UCSD-AML1 (cell line): ENCODE data around the gene ALG6.

Experiments used
- DNase-seq: peaks from one replicate; lab custom pipeline; 2025; ENCODE audit not compliant: unreplicated experiment; lab: John Stamatoyannopoulos, UW

The ALG6 gene

DNA sequence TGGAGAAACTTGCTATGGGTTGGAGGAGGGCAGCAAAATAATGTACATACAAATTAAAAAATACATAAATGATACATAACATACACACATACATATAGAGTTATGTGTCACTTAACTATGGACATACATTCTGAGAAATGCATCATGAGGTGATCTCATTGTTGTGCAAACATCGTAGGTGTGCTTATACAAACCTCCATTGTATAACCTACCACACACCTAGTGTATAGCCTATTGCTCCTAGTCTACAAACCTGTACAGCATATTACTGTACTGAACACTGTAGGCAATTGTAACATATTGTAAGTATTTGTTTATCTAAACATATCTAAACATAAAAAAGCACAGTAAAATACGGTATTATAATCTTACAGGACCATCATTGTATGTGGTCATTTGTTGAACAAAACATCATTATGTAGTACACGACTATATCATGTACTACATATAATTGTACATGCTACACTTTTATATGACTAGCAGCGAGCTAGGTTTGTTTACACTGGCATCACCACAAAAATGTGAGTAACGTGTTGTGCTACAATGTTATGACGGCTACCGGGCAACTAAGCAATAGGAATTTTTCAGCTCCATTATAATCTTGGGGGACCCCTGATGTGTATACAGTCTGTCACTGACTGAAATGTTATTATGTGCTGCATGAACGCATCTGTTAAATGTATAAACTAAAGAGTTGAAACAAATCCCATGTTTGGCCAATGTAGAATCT lies 120.1 kb downstream of the ALG6 start:
- DNase-seq: no peak
